Neural cell (in vitro differentiated cells): ENCODE measurements around the gene XDH.

Experiments
- CTCF ChIP-seq: fragments of 450-650 bp; IDR thresholded peaks from 2 replicates; pipeline ENCODE4 v1.5.1; 2014; ENCODE audit warnings: antibody characterized with exemption, mild to moderate bottlenecking, moderate library complexity; ENCODE audit not compliant: poor library complexity, severe bottlenecking
- REST ChIP-seq: IDR thresholded peaks from 2 replicates; pipeline ENCODE4 v1.6.1; 2012; ENCODE audit warnings: borderline replicate concordance

- TF ChIP-seq CTCF (no peak), REST (no peak)
Measured at GRCh38 chr2:31337860-31338259, 76.7 kb downstream of the XDH start.
